Measurements from ENCODE around the gene SMIM44.
"Not testable (repeated sequence)": the region's sequence is repeated elsewhere in the genome, so short reads cannot be mapped to it uniquely, and the experiment has no call there.

Gene SMIM44

GRCh38 chr19:3459089-3459881 is 24.0 kb downstream of the SMIM44 start:
- no peak for DNase-seq (ENCODE audit: low read depth in 2 of 3, low spot score in 1 of 3)

- DNase-seq (ENCODE audit: low read depth in 2 of 3, low spot score in 1 of 3), result no peak
Observed at GRCh38 chr19:3458229-3459088, 24.8 kb downstream of the SMIM44 start.

GRCh38 chr19:3457528-3458228 is 25.6 kb downstream of the SMIM44 start:
- no peak for DNase-seq (ENCODE audit: low read depth in 2 of 3, low spot score in 1 of 3)

- no peak for DNase-seq (ENCODE audit: low read depth in 2 of 3, low spot score in 1 of 3)
Observed at GRCh38 chr19:3456925-3457527, 26.2 kb downstream of the SMIM44 start.

GRCh38 chr19:3455960-3456601 is 27.2 kb downstream of the SMIM44 start:
- DNase-seq (ENCODE audit: low read depth in 2 of 3, low spot score in 1 of 3), result no peak

GRCh38 chr19:3455393-3455955 is 27.8 kb downstream of the SMIM44 start:
- DNase-seq (ENCODE audit: low read depth in 2 of 3, low spot score in 1 of 3), result no peak

- DNase-seq (ENCODE audit: low read depth in 2 of 3, low spot score in 1 of 3), result no peak
Observed at GRCh38 chr19:3454656-3455392, 28.4 kb downstream of the SMIM44 start.

- DNase-seq (ENCODE audit: low read depth in 2 of 3, low spot score in 1 of 3), result no peak
Observed at GRCh38 chr19:3453840-3454239, 29.4 kb downstream of the SMIM44 start.

- not testable (repeated sequence) for DNase-seq (ENCODE audit: low read depth in 2 of 3, low spot score in 1 of 3)
Observed at GRCh38 chr19:3452942-3453214, 30.4 kb downstream of the SMIM44 start.

- no peak for DNase-seq (ENCODE audit: low read depth in 2 of 3, low spot score in 1 of 3)
Observed at GRCh38 chr19:3452171-3452941, 30.9 kb downstream of the SMIM44 start.

GRCh38 chr19:3451451-3451866 is 31.8 kb downstream of the SMIM44 start:
- no peak for DNase-seq (ENCODE audit: low read depth in 2 of 3, low spot score in 1 of 3)

- no peak for DNase-seq (ENCODE audit: low read depth in 2 of 3, low spot score in 1 of 3)
Observed at GRCh38 chr19:3450796-3451411, 32.3 kb downstream of the SMIM44 start.

GRCh38 chr19:3448616-3449334 is 34.5 kb downstream of the SMIM44 start:
- DNase-seq (ENCODE audit: low read depth in 2 of 3, low spot score in 1 of 3), result no peak

- not testable (repeated sequence) for DNase-seq (ENCODE audit: low read depth in 2 of 3, low spot score in 1 of 3)
Observed at GRCh38 chr19:3446657-3447056, 36.6 kb downstream of the SMIM44 start.

GRCh38 chr19:3444695-3445234 is 38.5 kb downstream of the SMIM44 start:
- DNase-seq (ENCODE audit: low read depth in 2 of 3, low spot score in 1 of 3), result no peak

GRCh38 chr19:3443840-3444694 is 39.2 kb downstream of the SMIM44 start:
- no peak for DNase-seq (ENCODE audit: low read depth in 2 of 3, low spot score in 1 of 3)

All from stimulated activated CD4-positive, alpha-beta T cell treated with anti-CD3 and anti-CD28 coated beads, Interleukin-12 subunit alpha, Interleukin-12 subunit beta, amount 100 ng/mL, for 48 hours (primary cell).